Naive B cell (primary cell): ENCODE data around the gene OR11G2. TPM values are rescaled to one million over a fixed set of nuclear protein-coding genes. Genes with fewer than 3 reads are reported as not detected.
"Not testable (repeated sequence)": the region's sequence is repeated elsewhere in the genome, so short reads cannot be mapped to it uniquely, and the experiment has no call there.

Experiments used
- ATAC-seq, 2 donors: fragments of 150-1000 bp; cut with Tn5 transposase; 2 replicates each; pipeline ENCODE4 v1.10.0; 2021; ENCODE audit warnings: low read depth in 2 of 2, mild to moderate bottlenecking in 2 of 2, moderate library complexity in 2 of 2
- DNase-seq: peaks from one replicate; pipeline ENCODE4 v3.0.0; 2022
- H3K27ac Mint-ChIP-seq, 6 donors: one replicate each; pipeline ENCODE4 v1.8.0; 2020 to 2022; ENCODE audit warnings: mild to moderate bottlenecking in 6 of 6, mixed read lengths in 6 of 6, moderate library complexity in 5 of 6, inconsistent platforms in 2 of 6
- H3K27me3 Mint-ChIP-seq, 3 donors: one replicate each; pipeline ENCODE4 v1.8.0; 2021 to 2022; ENCODE audit warnings: mixed read lengths in 3 of 3, mild to moderate bottlenecking in 1 of 3
- H3K36me3 Mint-ChIP-seq, 2 donors: one replicate each; pipeline ENCODE4 v1.8.0; 2020 to 2022; ENCODE audit warnings: mixed read lengths in 2 of 2, inconsistent platforms in 1 of 2, mild to moderate bottlenecking in 1 of 2
- H3K4me1 Mint-ChIP-seq, 3 donors: one replicate each; pipeline ENCODE4 v1.8.0; 2020 to 2022; ENCODE audit warnings: mixed read lengths in 3 of 3, inconsistent platforms in 1 of 3, mild to moderate bottlenecking in 1 of 3, moderate library complexity in 1 of 3
- H3K4me3 Mint-ChIP-seq, 8 donors: one replicate each; pipeline ENCODE4 v1.8.0; 2020 to 2022; ENCODE audit warnings: mild to moderate bottlenecking in 8 of 8, mixed read lengths in 8 of 8, moderate library complexity in 8 of 8, inconsistent platforms in 2 of 8
- H3K9me3 Mint-ChIP-seq, 7 donors: one replicate each; pipeline ENCODE4 v1.8.0; 2020 to 2022; ENCODE audit warnings: mixed read lengths in 7 of 7, mild to moderate bottlenecking in 5 of 7, inconsistent platforms in 2 of 7, moderate library complexity in 1 of 7
- polyA plus RNA-seq, 6 donors: library from polyadenylated mRNA; unstranded; fragments of 300-500 nt; fragmentation: Illumina TruSeq; gene quantifications; one replicate each; pipeline ENCODE4 v1.2.3, GENCODE V29; 2021; ENCODE audit warnings: low read depth in 6 of 6

Gene OR11G2
- polyA plus RNA-seq, 6 donors from 2014 or later, result not detected

- DNase-seq (no peak), ATAC-seq (no peak)
- Mint-ChIP-seq H3K9me3 (peaks cover 0 to 4% (median 0%) of the 10 kb centered on the region in 7 donors), H3K27me3 (peaks cover 11 to 30% (median 21%) of the 10 kb centered on the region in 3 donors), H3K36me3 (no peaks in the 10 kb centered on the region), H3K4me1 (no peaks in the 10 kb centered on the region), H3K4me3 (no peak overlapping the region), H3K27ac (no peak overlapping the region)
Measured at GRCh38 chr14:20194101-20194500, 3.4 kb downstream of the OR11G2 start.

DNA sequence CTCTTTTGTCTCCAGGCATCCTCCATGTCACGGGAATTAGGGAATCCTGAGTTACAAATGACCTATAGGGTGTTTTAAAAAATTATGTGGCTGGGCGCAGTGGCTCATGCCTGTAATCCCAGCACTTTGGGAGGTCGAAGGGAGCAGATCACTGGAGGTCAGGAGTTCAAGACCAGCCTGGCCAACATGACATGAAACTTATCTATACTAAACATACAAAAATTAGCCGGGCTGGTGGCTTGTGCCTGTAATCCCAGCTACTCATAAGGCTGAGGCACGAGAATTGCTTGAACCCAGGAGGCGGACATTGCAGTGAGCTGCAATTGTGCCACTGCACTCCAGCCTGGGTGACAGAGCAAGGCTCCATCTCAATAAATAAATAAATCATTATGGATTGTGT, 4.5 kb downstream of the OR11G2 start:
- H3K27ac Mint-ChIP-seq, ATAC-seq, H3K4me1 Mint-ChIP-seq, H3K9me3 Mint-ChIP-seq, DNase-seq, H3K4me3 Mint-ChIP-seq, H3K36me3 Mint-ChIP-seq: not testable (repeated sequence)
- H3K27me3 Mint-ChIP-seq, result peaks cover 11 to 36% (median 20%) of the 10 kb centered on the region in 3 donors

GRCh38 chr14:20195911-20196310, 5.2 kb downstream of the OR11G2 start:
- no peaks in the 10 kb centered on the region for H3K4me1 Mint-ChIP-seq
- DNase-seq, result no peak
- peaks cover 0 to 4% (median 0%) of the 10 kb centered on the region in 7 donors for H3K9me3 Mint-ChIP-seq
- H3K36me3 Mint-ChIP-seq, result no peaks in the 10 kb centered on the region
- no peak overlapping the region for H3K4me3 Mint-ChIP-seq
- H3K27ac Mint-ChIP-seq, result no peak overlapping the region
- no peak for ATAC-seq
- H3K27me3 Mint-ChIP-seq, result peaks cover 11 to 36% (median 20%) of the 10 kb centered on the region in 3 donors

DNA sequence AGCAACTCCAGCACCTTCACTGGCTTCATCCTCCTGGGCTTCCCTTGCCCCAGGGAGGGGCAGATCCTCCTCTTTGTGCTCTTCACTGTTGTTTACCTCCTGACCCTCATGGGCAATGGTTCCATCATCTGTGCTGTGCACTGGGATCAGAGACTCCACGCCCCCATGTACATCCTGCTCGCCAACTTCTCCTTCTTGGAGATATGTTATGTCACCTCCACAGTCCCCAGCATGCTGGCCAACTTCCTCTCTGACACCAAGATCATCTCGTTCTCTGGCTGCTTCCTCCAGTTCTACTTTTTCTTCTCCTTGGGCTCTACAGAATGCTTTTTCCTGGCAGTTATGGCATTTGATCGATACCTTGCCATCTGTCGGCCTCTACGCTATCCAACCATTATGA, 6.8 kb downstream of the OR11G2 start:
- H3K27ac Mint-ChIP-seq, result peak overlapping the region in 1 of 6 donors; percentile 12
- H3K27me3 Mint-ChIP-seq, result peaks cover 11 to 34% (median 20%) of the 10 kb centered on the region in 3 donors
- DNase-seq, result no peak
- H3K36me3 Mint-ChIP-seq, result no peaks in the 10 kb centered on the region
- no peak overlapping the region for H3K4me3 Mint-ChIP-seq
- H3K4me1 Mint-ChIP-seq, result no peaks in the 10 kb centered on the region
- H3K9me3 Mint-ChIP-seq, result peaks cover 0 to 4% (median 0%) of the 10 kb centered on the region in 7 donors
- no peak for ATAC-seq

- Mint-ChIP-seq H3K4me1 (no peaks in the 10 kb centered on the region), H3K4me3 (no peak overlapping the region), H3K27me3 (peaks cover 9 to 39% (median 20%) of the 10 kb centered on the region in 3 donors), H3K27ac (no peak overlapping the region), H3K9me3 (peaks cover 0 to 4% (median 0%) of the 10 kb centered on the region in 7 donors), H3K36me3 (no peaks in the 10 kb centered on the region)
- DNase-seq, result no peak
- no peak for ATAC-seq
Measured at GRCh38 chr14:20198991-20199390, 8.3 kb downstream of the OR11G2 start.

DNA sequence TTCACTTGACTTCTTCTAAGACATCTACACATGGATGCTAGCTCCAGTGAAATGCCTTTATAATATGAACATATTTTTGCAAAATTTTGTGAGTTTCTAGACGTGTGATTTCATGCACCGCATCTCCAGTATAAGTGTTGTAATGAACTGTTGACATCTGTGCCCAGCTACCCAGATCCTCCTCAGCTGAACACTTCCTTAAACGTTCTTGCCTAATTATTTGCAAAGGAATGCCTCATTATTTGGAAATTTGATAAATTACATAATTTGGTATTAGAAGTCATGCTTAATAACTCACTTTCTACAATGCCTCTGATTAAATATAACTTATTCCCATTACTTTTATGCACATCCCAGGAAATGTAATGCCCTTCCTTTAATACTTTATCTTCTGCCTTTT, 14.0 kb downstream of the OR11G2 start:
- Mint-ChIP-seq H3K4me1 (no peaks in the 10 kb centered on the region), H3K9me3 (peaks cover 0 to 5% (median 0%) of the 10 kb centered on the region in 7 donors)

GRCh38 chr14:20209595-20209994, 18.9 kb downstream of the OR11G2 start:
- Mint-ChIP-seq H3K27me3 (peaks cover 4 to 20% (median 20%) of the 10 kb centered on the region in 3 donors), H3K36me3 (no peaks in the 10 kb centered on the region), H3K27ac (no peak overlapping the region), H3K9me3 (peaks cover 0 to 9% (median 4%) of the 10 kb centered on the region in 7 donors), H3K4me1 (no peaks in the 10 kb centered on the region), H3K4me3 (no peak overlapping the region)
- ATAC-seq (no peak), DNase-seq (no peak)

More for the DNA sequence above, 14.0 kb downstream of the OR11G2 start:
- ATAC-seq (no peak), DNase-seq (no peak)
- Mint-ChIP-seq H3K36me3 (no peaks in the 10 kb centered on the region), H3K27ac (no peak overlapping the region), H3K27me3 (peaks cover 9 to 23% (median 9%) of the 10 kb centered on the region in 3 donors), H3K4me3 (no peak overlapping the region)

DNA sequence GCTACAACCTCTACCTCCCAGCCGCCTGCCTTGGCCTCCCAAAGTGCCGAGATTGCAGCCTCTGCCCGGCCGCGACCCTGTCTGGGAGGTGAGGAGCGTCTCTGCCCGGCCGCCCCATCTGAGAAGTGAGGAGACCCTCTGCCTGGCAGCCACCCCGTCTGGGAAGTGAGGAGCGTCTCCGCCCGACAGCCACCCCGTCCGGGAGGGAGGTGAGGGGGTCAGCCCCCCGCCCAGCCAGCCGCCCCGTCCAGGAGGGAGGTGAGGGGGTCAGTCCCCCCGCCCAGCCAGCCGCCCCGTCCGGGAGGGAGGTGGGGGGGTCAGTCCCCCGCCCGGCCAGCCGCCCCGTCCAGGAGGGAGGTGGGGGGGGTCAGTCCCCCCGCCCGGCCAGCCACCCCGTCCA, 21.7 kb downstream of the OR11G2 start:
- Mint-ChIP-seq H3K9me3 (peaks cover 0 to 13% (median 4%) of the 10 kb centered on the region in 7 donors), H3K27me3 (peaks cover 12 to 31% (median 16%) of the 10 kb centered on the region in 3 donors)
- H3K4me1 Mint-ChIP-seq, DNase-seq, H3K27ac Mint-ChIP-seq, ATAC-seq, H3K36me3 Mint-ChIP-seq, H3K4me3 Mint-ChIP-seq: not testable (repeated sequence)

- H3K4me3 Mint-ChIP-seq, result no peak overlapping the region
- H3K36me3 Mint-ChIP-seq, result no peaks in the 10 kb centered on the region
- H3K9me3 Mint-ChIP-seq, result peaks cover 0 to 9% (median 4%) of the 10 kb centered on the region in 7 donors
- H3K4me1 Mint-ChIP-seq, result no peaks in the 10 kb centered on the region
- no peak for DNase-seq
- peaks cover 8 to 22% (median 15%) of the 10 kb centered on the region in 3 donors for H3K27me3 Mint-ChIP-seq
- H3K27ac Mint-ChIP-seq, result peak overlapping the region in 1 of 6 donors; percentile 67
- ATAC-seq, result no peak
Measured at GRCh38 chr14:20215196-20215595, 24.5 kb downstream of the OR11G2 start.

- no peak overlapping the region for H3K4me3 Mint-ChIP-seq
- no peaks in the 10 kb centered on the region for H3K4me1 Mint-ChIP-seq
- no peaks in the 10 kb centered on the region for H3K36me3 Mint-ChIP-seq
- peaks cover 5 to 17% (median 12%) of the 10 kb centered on the region in 3 donors for H3K27me3 Mint-ChIP-seq
- no peak overlapping the region for H3K27ac Mint-ChIP-seq
- DNase-seq (no peak), ATAC-seq (no peak)
- peaks cover 0 to 9% (median 1%) of the 10 kb centered on the region in 7 donors for H3K9me3 Mint-ChIP-seq
Measured at GRCh38 chr14:20219033-20219432, 28.3 kb downstream of the OR11G2 start.

GRCh38 chr14:20223410-20223809, 32.7 kb downstream of the OR11G2 start, which contains the start of gene OR11H6:
OR11H6 (plus strand) TSS chr14:20223710; CDS start chr14:20223710, 0 bp downstream.
- Mint-ChIP-seq H3K4me1 (no peaks in the 10 kb centered on the region), H3K9me3 (peaks cover 0 to 7% (median 0%) of the 10 kb centered on the region in 7 donors), H3K27ac (peak within 1 kb of the TSS in 1 of 6 donors; percentile 4), H3K36me3 (no peaks in the 10 kb centered on the region), H3K27me3 (peaks cover 12 to 16% (median 13%) of the 10 kb centered on the region in 3 donors), H3K4me3 (peak within 1 kb of the TSS in 1 of 8 donors; percentile 57)
- DNase-seq (no peak), ATAC-seq (no peak)

DNA sequence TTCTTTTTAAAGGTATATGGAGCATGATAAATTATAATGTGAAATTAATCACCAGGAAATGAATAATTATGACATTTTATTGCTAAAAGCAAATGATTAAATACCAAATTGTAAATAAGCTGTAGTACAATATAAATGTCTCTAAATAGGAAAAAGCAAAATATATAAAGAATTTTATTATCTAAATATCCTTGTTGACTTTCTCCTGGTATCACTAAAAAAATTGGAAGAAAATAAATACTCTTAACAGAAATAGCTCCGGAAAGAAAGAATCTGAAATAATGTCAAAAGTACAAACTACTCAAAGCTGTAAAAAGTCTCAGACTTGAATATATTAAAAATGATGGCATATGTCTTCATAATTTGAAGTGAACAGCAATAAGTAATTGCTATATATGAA, 38.0 kb downstream of the OR11G2 start, which contains the start of gene OR11H7:
Gene OR11H7 (plus strand): TSS at position 301 of the 400 bp plus-strand sequence.
- Mint-ChIP-seq H3K4me1 (no peaks in the 10 kb centered on the region), H3K9me3 (peaks cover 2 to 29% (median 8%) of the 10 kb centered on the region in 7 donors), H3K27me3 (peaks cover 10 to 16% (median 12%) of the 10 kb centered on the region in 3 donors), H3K27ac (no peak within 1 kb of the TSS), H3K36me3 (no peaks in the 10 kb centered on the region), H3K4me3 (no peak within 1 kb of the TSS)
- DNase-seq (no peak), ATAC-seq (no peak)

GRCh38 chr14:20235415-20235814, 44.7 kb downstream of the OR11G2 start:
- H3K4me1 Mint-ChIP-seq, ATAC-seq, H3K9me3 Mint-ChIP-seq, DNase-seq, H3K27ac Mint-ChIP-seq, H3K27me3 Mint-ChIP-seq, H3K36me3 Mint-ChIP-seq, H3K4me3 Mint-ChIP-seq: not testable (repeated sequence)

DNA sequence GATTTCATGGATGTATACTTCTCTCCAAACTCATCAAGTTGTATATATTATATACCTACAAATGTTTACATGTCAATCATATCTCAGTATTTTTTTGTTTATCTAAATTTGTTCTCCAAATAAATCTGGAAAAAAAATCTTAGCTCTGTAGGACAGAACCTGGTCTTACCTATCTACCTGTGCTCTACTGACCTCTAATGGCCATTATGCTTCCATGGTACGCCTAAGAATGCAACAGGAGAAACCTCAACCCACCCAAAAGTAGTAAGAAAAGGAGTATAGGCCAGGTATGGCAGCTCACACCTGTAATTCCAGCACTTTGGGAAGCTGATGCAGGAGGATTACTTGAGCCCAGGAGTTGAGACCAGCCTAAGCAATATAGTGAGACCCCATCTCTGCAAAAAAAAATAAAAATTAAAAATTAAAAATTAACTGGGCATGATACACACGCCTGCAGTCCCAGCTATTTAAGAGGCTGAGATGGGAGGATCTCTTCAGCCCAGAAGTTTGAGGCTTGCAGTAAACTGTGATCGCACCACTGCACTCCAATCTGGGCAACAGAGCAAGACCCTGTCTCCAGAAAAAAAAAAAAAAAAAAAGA, 57.0 kb downstream of the OR11G2 start:
- Mint-ChIP-seq H3K9me3 (peaks cover 4 to 26% (median 9%) of the 10 kb centered on the region in 7 donors), H3K4me1 (no peaks in the 10 kb centered on the region), H3K27me3 (peaks cover 1 to 15% (median 2%) of the 10 kb centered on the region in 3 donors), H3K36me3 (peaks cover 7 to 10% of the 10 kb centered on the region in 2 donors), H3K4me3 (no peak overlapping the region), H3K27ac (no peak overlapping the region)
- no peak for DNase-seq
- no peak for ATAC-seq
